Bronchial epithelial cell (primary cell): ENCODE data around the gene PLPPR4. TPM values are rescaled to one million over a fixed set of nuclear protein-coding genes. Genes with fewer than 3 reads are reported as not detected.

Experiments used
- DNase-seq: peaks from one replicate; pipeline ENCODE4 v3.0.0-alpha.2; 2010; ENCODE audit warnings: low read depth
- FAIRE-seq: peaks from 2 replicates; lab custom pipeline; 2011; peaks lifted over from hg19 to GRCh38; lab: Jason Lieb, UNC
- H3K27me3 ChIP-seq: 2 replicates; pipeline ENCODE4 v1.5.1; 2011; ENCODE audit warnings: low read length; ENCODE audit not compliant: control insufficient read depth, insufficient read depth
- H3K36me3 ChIP-seq: 2 replicates; pipeline ENCODE4 v1.5.1; 2011; ENCODE audit warnings: low read length; ENCODE audit not compliant: control insufficient read depth, insufficient read depth
- H3K4me3 ChIP-seq: 2 replicates; pipeline ENCODE4 v1.5.1; 2011; ENCODE audit warnings: mild to moderate bottlenecking, low read depth, low read length, control low read depth
- CTCF ChIP-seq: IDR thresholded peaks from 2 replicates; pipeline ENCODE4 v1.5.1; 2011; ENCODE audit warnings: mild to moderate bottlenecking, moderate library complexity, low read length, control low read depth, inconsistent platforms; ENCODE audit not compliant: insufficient read depth, severe bottlenecking
- total RNA-seq: library from RNA; depleted of rRNA; stranded (reverse); fragments of >200 nt; gene quantifications from 2 replicates; pipeline ENCODE4 v1.2.1, GENCODE V29; 2014

The PLPPR4 gene
- total RNA-seq, result not detected in 2 replicates

- H3K36me3 ChIP-seq, result no peaks in the 10 kb centered on the region
- TF ChIP-seq CTCF, result no peak
- DNase-seq, result peak; percentile 13
- no peak for FAIRE-seq
- H3K4me3 ChIP-seq, result peak within 1 kb of the TSS; percentile 11
- H3K27me3 ChIP-seq, result peaks cover 5% of the 10 kb centered on the region
These were observed at the start of gene PLPPR4 for GRCh38 chr1:99264201-99265021. PLPPR4 (plus strand) TSS chr1:99264492; CDS start chr1:99264594, 102 bp downstream.

DNA sequence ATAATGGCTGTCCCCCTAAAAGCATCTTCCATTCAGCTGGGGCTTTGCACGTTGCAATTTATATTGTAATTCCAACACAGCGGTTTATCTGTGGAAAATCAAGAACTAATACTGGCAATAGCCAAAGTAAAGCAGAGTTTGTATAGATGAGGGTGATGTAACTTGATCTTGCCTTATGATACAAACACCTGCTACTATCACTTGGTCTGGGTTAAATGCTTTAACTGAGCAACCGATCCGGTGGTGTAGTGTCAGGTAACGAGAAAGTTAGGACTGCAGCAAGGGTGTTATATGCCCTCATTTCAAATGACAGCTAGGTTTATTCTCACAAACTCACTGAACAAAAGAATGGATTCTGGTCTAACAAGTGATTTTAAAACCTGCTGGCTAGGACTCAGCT, 47.3 kb upstream of the PLPPR4 start:
- TF ChIP-seq CTCF, result no peak
- FAIRE-seq (no peak), DNase-seq (no peak)
- H3K27me3 ChIP-seq, result no peaks in the 10 kb centered on the region
- H3K4me3 ChIP-seq, result no peak overlapping the region
- no peaks in the 10 kb centered on the region for H3K36me3 ChIP-seq

- no peak for TF ChIP-seq CTCF
- H3K36me3 ChIP-seq, result no peaks in the 10 kb centered on the region
- FAIRE-seq, result no peak
- no peak for DNase-seq
- H3K27me3 ChIP-seq, result no peaks in the 10 kb centered on the region
- H3K4me3 ChIP-seq, result no peak overlapping the region
These were observed 46.7 kb upstream of the PLPPR4 start for GRCh38 chr1:99217599-99217998.

DNA sequence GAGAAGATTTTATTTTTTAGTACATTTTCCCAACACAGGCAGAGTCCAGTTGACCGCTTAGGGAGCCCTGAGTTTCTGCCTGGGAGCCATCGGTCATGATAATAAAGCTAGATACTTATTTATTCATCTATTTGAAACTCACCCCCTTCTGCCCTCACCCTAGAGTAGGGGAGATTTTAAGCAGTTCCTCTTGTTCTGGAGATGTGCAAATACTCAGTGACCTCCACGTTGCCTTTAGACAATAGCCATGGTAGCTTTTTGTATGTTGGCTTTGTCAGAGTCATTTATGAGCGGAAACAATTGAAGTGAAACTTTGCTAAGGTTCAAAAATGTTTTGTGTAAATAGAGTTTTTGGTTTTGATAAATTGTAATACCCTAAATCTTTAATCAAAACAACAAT, 45.7 kb upstream of the PLPPR4 start:
- TF ChIP-seq CTCF, result no peak
- no peaks in the 10 kb centered on the region for H3K27me3 ChIP-seq
- FAIRE-seq (no peak), DNase-seq (no peak)
- H3K4me3 ChIP-seq, result no peak overlapping the region
- no peaks in the 10 kb centered on the region for H3K36me3 ChIP-seq

- H3K36me3 ChIP-seq, result no peaks in the 10 kb centered on the region
- DNase-seq (no peak), FAIRE-seq (no peak)
- TF ChIP-seq CTCF, result no peak
- H3K4me3 ChIP-seq, result no peak overlapping the region
- no peaks in the 10 kb centered on the region for H3K27me3 ChIP-seq
These were observed 45.3 kb upstream of the PLPPR4 start for GRCh38 chr1:99218999-99219398.
